Retinal pigment epithelial cell (primary cell): Measurements from ENCODE around the gene EYS.

ENCODE experiments used
- DNase-seq: peaks from one replicate; pipeline ENCODE4 v3.0.0-alpha.2; 2010; ENCODE audit warnings: low read depth
- H3K4me3 ChIP-seq: 2 replicates; pipeline ENCODE4 v1.5.1; 2011; ENCODE audit warnings: mild to moderate bottlenecking, low read length, control low read depth, moderate library complexity
- TF ChIP-seq, protein P1 (sequence below): conservative IDR thresholded peaks from 2 replicates; pipeline ENCODE4 v1.5.1; 2011; ENCODE audit warnings: low read depth, low read length, control low read depth, inconsistent platforms

EYS gene

DNA sequence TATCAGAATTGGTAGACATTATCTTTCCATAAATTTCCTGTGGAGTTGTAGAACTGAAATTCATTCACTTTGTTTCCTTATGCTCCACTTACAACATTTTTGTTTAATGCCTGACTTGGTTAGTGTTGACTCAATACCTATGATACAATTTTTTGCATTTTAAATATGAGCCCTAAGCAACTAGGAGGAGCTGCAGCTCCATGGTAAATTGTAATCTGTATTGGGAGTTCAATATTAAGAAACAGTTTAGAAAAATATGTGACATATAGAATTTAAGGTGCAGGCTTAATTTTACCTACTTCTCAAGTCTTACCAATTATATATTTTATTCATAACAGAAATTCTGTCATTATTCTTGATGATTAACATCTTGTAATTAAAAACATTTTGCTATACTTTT, 868.3 kb downstream of the EYS start:
- TF ChIP-seq, protein P1, sequence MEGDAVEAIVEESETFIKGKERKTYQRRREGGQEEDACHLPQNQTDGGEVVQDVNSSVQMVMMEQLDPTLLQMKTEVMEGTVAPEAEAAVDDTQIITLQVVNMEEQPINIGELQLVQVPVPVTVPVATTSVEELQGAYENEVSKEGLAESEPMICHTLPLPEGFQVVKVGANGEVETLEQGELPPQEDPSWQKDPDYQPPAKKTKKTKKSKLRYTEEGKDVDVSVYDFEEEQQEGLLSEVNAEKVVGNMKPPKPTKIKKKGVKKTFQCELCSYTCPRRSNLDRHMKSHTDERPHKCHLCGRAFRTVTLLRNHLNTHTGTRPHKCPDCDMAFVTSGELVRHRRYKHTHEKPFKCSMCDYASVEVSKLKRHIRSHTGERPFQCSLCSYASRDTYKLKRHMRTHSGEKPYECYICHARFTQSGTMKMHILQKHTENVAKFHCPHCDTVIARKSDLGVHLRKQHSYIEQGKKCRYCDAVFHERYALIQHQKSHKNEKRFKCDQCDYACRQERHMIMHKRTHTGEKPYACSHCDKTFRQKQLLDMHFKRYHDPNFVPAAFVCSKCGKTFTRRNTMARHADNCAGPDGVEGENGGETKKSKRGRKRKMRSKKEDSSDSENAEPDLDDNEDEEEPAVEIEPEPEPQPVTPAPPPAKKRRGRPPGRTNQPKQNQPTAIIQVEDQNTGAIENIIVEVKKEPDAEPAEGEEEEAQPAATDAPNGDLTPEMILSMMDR: peak; percentile 36
- no peak for DNase-seq
- H3K4me3 ChIP-seq: no peak overlapping the region

DNA sequence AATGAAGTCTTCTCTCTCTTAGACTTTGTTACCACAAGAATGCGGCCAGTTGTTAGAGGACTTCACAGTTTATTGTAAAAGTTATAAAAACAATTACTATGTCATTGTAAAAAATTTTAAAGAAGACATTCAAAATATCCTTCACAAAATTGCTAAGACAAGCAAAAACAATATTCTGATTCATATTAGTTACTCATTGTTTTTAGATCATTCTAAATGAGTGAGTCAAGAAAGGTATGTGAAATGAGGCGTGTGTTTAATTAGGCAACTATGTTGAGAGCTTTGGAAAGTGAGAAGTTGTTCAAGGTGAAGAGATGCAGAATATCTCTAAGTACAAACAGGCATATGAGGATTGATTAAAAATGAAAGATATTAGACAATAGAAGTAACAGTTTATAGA, 875.3 kb downstream of the EYS start:
- DNase-seq: no peak
- TF ChIP-seq, protein P1: no peak
- H3K4me3 ChIP-seq: no peak overlapping the region

DNA sequence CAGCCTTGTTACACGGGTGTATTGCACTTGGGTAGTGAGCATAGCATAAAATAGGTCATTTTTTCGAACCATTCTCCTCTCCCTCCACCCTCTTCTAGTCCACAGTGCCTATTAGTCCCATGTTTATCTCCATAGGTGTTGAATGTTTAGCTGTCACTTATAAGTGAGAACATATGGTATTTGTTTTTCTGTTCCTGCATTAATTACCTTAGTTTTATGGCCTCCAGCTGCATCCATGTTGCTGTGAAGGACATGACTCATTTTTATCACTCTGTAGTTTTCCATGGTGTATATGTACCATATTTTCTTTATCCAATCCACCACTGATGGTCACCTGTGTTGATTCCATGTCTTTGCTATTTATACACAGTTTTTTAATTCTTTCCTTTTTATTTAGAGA, 889.5 kb downstream of the EYS start:
- DNase-seq: no peak
- H3K4me3 ChIP-seq: no peak overlapping the region
- TF ChIP-seq, protein P1: no peak

DNA sequence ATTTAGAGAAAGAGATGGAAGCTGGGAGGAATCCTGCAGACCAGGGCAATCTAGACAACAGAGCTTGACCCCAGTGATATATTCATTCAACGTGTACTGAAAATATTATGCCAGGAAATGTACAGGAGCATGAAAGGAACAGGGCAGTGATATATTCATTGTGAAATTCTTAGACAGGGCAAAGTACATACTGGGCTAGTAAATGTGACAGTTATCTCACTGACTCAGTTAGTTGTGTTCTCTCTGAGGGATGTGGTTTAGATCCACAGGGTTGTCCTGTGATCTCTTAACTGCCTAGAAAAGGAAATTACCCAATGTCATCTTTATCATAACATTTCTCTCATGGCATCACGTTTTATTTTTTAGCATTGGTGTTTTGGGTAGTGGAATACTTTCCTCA, 891.3 kb downstream of the EYS start:
- TF ChIP-seq, protein P1: no peak
- DNase-seq: no peak
- H3K4me3 ChIP-seq: no peak overlapping the region

DNA sequence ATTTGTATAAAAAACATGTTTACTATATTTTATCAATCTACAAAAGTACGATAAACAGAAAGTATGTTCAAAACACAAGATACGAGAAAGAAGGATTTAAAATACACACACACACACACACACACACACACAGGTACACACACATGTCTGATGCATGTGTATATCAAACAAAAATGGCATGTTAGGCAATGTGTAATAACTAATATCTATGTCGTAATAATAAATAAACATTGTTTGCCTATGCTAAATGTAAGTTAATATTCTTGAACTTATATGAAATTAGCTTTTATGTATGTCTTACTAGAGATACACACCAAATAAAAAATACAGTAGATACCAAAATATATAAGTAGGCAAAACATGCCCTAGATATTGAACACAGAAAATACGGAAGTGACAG, 894.9 kb downstream of the EYS start:
- H3K4me3 ChIP-seq: no peak overlapping the region
- TF ChIP-seq, protein P1: no peak
- no peak for DNase-seq

DNA sequence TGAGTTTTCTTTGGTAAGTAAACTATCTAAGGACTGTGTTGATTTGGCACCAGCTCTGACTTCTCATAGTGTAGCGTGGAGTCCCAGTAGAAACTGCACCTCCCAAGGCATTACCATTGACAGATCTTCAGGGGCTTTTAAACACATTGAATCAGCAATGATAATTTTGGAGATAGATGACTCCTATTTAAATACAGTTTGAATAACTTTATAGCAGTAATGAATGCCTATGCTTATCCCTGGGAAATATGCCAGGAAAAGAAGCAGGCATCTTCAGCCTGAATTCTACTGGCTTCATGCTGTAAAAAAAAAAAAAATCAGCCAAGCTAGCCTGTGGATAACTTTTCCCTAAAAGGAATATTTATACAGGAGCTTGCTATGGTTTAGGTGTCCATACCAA, 895.9 kb downstream of the EYS start:
- TF ChIP-seq, protein P1: no peak
- H3K4me3 ChIP-seq: no peak overlapping the region
- DNase-seq: no peak

DNA sequence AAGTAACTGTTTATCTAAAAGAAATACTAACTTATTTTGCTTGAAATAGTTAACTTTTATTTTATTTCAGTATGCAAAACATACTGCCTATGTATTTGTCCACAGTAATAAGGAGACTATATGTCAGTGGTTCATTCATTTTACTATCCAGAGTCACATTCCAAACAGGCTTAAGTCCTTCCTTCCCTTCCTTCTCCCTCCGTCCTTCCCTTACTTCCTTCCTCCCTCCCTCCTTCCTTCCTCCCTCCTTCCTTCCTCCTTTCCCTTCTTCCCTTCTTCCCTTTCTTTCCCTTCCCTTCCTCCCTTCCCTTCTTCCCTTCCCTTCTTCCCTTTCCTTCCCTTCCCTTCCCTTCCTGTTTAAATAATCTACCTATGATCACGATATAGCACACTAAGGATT, 899.2 kb downstream of the EYS start:
- TF ChIP-seq, protein P1: no peak
- DNase-seq: no peak

More for the DNA sequence above, 899.2 kb downstream of the EYS start:
- H3K4me3 ChIP-seq: no peak overlapping the region
